ENCODE results near the gene TRIM37.
"Not testable (repeated sequence)": the region's sequence is repeated elsewhere in the genome, so short reads cannot be mapped to it uniquely, and the experiment has no call there.

TRIM37 gene

GRCh38 chr17:59093145-59093701 is 13.5 kb downstream of the TRIM37 start:
- Histone ChIP-seq H3K79me2 (ENCODE audit: insufficient read depth, low read length) (peaks cover 70% of the 10 kb centered on the region), H3K27me3 (ENCODE audit: low read length) (no peaks in the 10 kb centered on the region), H2AFZ (ENCODE audit: low read depth, low read length, severe bottlenecking) (no peak overlapping the region), H3K36me3 (ENCODE audit: low read length) (peaks cover 18% of the 10 kb centered on the region; the same call in 1 of the 2 replicates), H3K9me3 (ENCODE audit: insufficient read depth, low read length) (no peaks in the 10 kb centered on the region), H3K4me2 (ENCODE audit: low read depth, low read length, poor library complexity, severe bottlenecking) (no peak overlapping the region), H3K9ac (ENCODE audit: low read length) (no peak overlapping the region), H3K27ac (ENCODE audit: low read depth, low read length) (no peak overlapping the region), H4K20me1 (ENCODE audit: low read depth, low read length) (no peaks in the 10 kb centered on the region), H3F3A (ENCODE audit: insufficient read depth) (peaks cover 3% of the 10 kb centered on the region; the same call in 1 of the 2 replicates), H3K9me2 (replicated peaks; ENCODE audit: insufficient read depth, low read length) (no peaks in the 10 kb centered on the region), H3K4me3 (ENCODE audit: insufficient read depth, low read length, poor library complexity, severe bottlenecking) (no peak overlapping the region)
- TF ChIP-seq, protein P1, sequence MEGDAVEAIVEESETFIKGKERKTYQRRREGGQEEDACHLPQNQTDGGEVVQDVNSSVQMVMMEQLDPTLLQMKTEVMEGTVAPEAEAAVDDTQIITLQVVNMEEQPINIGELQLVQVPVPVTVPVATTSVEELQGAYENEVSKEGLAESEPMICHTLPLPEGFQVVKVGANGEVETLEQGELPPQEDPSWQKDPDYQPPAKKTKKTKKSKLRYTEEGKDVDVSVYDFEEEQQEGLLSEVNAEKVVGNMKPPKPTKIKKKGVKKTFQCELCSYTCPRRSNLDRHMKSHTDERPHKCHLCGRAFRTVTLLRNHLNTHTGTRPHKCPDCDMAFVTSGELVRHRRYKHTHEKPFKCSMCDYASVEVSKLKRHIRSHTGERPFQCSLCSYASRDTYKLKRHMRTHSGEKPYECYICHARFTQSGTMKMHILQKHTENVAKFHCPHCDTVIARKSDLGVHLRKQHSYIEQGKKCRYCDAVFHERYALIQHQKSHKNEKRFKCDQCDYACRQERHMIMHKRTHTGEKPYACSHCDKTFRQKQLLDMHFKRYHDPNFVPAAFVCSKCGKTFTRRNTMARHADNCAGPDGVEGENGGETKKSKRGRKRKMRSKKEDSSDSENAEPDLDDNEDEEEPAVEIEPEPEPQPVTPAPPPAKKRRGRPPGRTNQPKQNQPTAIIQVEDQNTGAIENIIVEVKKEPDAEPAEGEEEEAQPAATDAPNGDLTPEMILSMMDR (IDR thresholded peaks at IDR 0.05; ENCODE audit: insufficient read depth, low read length, poor library complexity, severe bottlenecking): no peak
- no peak for TF ChIP-seq EZH2phosphoT487 (conservative IDR thresholded peaks at IDR 0.05; ENCODE audit: low read length)

- not testable (repeated sequence) for H3K4me2 ChIP-seq (ENCODE audit: low read depth, low read length, poor library complexity, severe bottlenecking); H3K9me2 ChIP-seq (replicated peaks; ENCODE audit: insufficient read depth, low read length); H3K9ac ChIP-seq (ENCODE audit: low read length); H3K4me3 ChIP-seq (ENCODE audit: insufficient read depth, low read length, poor library complexity, severe bottlenecking); H4K20me1 ChIP-seq (ENCODE audit: low read depth, low read length); H3K27ac ChIP-seq (ENCODE audit: low read depth, low read length); H3F3A ChIP-seq (ENCODE audit: insufficient read depth); H2AFZ ChIP-seq (ENCODE audit: low read depth, low read length, severe bottlenecking); H3K27me3 ChIP-seq (ENCODE audit: low read length); H3K9me3 ChIP-seq (ENCODE audit: insufficient read depth, low read length)
- H3K36me3 ChIP-seq (ENCODE audit: low read length): peaks cover 28% of the 10 kb centered on the region; the same call in 1 of the 2 replicates
- peaks cover 50% of the 10 kb centered on the region for H3K79me2 ChIP-seq (ENCODE audit: insufficient read depth, low read length)
Measured at GRCh38 chr17:59090593-59090992, 16.1 kb downstream of the TRIM37 start.

- H3K9ac ChIP-seq (ENCODE audit: low read length): no peak overlapping the region
- peaks cover 36% of the 10 kb centered on the region for H3K36me3 ChIP-seq (ENCODE audit: low read length)
- H3K79me2 ChIP-seq (ENCODE audit: insufficient read depth, low read length): peaks cover 12% of the 10 kb centered on the region
- no peak for TF ChIP-seq EZH2phosphoT487 (conservative IDR thresholded peaks at IDR 0.05; ENCODE audit: low read length)
- TF ChIP-seq, protein P1 (IDR thresholded peaks at IDR 0.05; ENCODE audit: insufficient read depth, low read length, poor library complexity, severe bottlenecking): no peak
- no peaks in the 10 kb centered on the region; the same call in 1 of the 2 replicates for H3F3A ChIP-seq (ENCODE audit: insufficient read depth)
- H3K4me3 ChIP-seq (ENCODE audit: insufficient read depth, low read length, poor library complexity, severe bottlenecking): no peak overlapping the region
- no peaks in the 10 kb centered on the region for H3K9me2 ChIP-seq (replicated peaks; ENCODE audit: insufficient read depth, low read length)
- no peak overlapping the region for H3K27ac ChIP-seq (ENCODE audit: low read depth, low read length)
- no peaks in the 10 kb centered on the region for H3K27me3 ChIP-seq (ENCODE audit: low read length)
- H3K4me2 ChIP-seq (ENCODE audit: low read depth, low read length, poor library complexity, severe bottlenecking): no peak overlapping the region
- no peaks in the 10 kb centered on the region for H3K9me3 ChIP-seq (ENCODE audit: insufficient read depth, low read length)
- H4K20me1 ChIP-seq (ENCODE audit: low read depth, low read length): no peaks in the 10 kb centered on the region
- no peak overlapping the region for H2AFZ ChIP-seq (ENCODE audit: low read depth, low read length, severe bottlenecking)
Measured at GRCh38 chr17:59084154-59084553, 22.5 kb downstream of the TRIM37 start.

DNA sequence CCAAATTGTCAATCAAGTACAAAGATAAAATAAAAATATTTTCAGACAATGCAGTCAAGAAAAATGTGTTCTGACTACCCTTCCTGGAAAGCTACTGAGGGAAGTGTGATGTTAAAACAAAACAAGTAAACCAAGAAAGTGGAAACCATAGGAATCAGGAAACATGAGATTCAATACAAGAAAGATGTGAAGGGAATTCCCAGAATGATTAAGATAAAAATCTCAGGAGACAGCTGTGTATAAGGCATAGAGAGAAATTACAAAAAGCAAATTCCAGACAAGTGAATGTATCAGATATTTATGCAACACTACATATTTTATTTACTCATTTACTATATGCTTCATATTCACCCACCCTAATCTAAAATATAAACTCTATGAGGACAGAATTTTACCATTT is 32.2 kb downstream of the TRIM37 start:
- Histone ChIP-seq H3K9ac (ENCODE audit: low read length) (no peak overlapping the region), H3F3A (ENCODE audit: insufficient read depth) (no peaks in the 10 kb centered on the region), H3K4me3 (ENCODE audit: insufficient read depth, low read length, poor library complexity, severe bottlenecking) (no peak overlapping the region), H4K20me1 (ENCODE audit: low read depth, low read length) (no peaks in the 10 kb centered on the region), H2AFZ (ENCODE audit: low read depth, low read length, severe bottlenecking) (no peak overlapping the region), H3K27ac (ENCODE audit: low read depth, low read length) (no peak overlapping the region), H3K4me2 (ENCODE audit: low read depth, low read length, poor library complexity, severe bottlenecking) (no peak overlapping the region), H3K79me2 (ENCODE audit: insufficient read depth, low read length) (no peaks in the 10 kb centered on the region), H3K27me3 (ENCODE audit: low read length) (no peaks in the 10 kb centered on the region), H3K9me2 (replicated peaks; ENCODE audit: insufficient read depth, low read length) (no peaks in the 10 kb centered on the region), H3K9me3 (ENCODE audit: insufficient read depth, low read length) (no peaks in the 10 kb centered on the region), H3K36me3 (ENCODE audit: low read length) (peaks cover 32% of the 10 kb centered on the region)
- TF ChIP-seq, protein P1 (IDR thresholded peaks at IDR 0.05; ENCODE audit: insufficient read depth, low read length, poor library complexity, severe bottlenecking): no peak
- no peak for TF ChIP-seq EZH2phosphoT487 (conservative IDR thresholded peaks at IDR 0.05; ENCODE audit: low read length)

Data from SU-DHL-6 (cell line).